ENCODE data around the gene STPG3.

GRCh38 chr9:137215196-137215986, 35.7 kb upstream of the STPG3 start:
- TF ChIP-seq POLR2A (IDR thresholded peaks at IDR 0.05) (no peak), CTCF (IDR thresholded peaks at IDR 0.05) (no peak), POLR2AphosphoS5 (IDR thresholded peaks at IDR 0.05; ENCODE audit: insufficient read depth in 1 of 2, low read depth in 1 of 2) (no peak)

Measured in vagina (tissue), 2 donors.